HG02885 (cell line): ENCODE data around the gene ALS2CL.
A peak's percentile ranks its signal among the peaks of the same experiment; 100 is the strongest.
"Not testable (repeated sequence)": the region's sequence is repeated elsewhere in the genome, so short reads cannot be mapped to it uniquely, and the experiment has no call there.

ENCODE experiments used
- ATAC-seq: cut with Tn5 transposase; IDR thresholded peaks from one replicate; pipeline ENCODE4 v1.9.1; 2021; ENCODE audit warnings: mild to moderate bottlenecking; ENCODE audit not compliant: unreplicated experiment, poor library complexity

The ALS2CL gene

DNA sequence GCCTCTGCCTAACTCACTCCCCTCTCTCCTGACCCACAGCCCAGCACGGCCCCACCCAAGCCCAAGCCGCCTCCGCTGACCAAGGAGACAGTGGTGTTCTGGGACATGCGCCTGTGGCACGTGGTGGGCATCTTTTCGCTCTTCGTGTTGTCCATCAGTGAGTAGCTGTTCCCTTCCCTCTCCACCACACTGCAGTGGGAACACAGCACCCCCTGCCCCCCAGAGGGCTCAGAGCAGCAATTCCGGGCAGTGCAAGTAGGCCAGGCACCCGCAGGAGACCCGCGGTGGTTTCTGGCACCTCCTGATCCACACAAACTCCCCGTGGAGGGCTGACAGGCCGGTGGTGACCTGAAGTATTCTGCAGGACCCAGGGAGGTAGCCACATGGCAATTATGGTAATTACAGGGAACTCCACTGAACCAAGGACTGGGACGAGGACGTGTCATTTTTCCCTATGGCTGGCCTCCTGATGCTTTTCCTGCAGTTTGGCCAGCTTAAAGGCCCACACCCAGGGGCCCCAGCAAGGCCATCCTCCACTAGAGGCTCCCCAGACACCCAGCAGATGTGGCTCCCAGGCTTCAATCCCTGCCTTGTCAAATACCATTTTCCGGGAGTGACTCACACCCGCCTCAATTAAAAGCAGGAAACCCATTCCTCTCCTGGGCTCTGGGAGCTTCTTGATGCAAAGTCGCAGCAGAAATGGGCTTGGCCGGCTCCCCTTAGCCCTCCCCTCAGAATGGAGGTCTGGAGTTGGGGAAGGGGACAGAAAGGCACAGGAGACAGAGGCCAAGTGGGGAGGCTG, 12.5 kb upstream of the ALS2CL start:
- ATAC-seq: no peak

DNA sequence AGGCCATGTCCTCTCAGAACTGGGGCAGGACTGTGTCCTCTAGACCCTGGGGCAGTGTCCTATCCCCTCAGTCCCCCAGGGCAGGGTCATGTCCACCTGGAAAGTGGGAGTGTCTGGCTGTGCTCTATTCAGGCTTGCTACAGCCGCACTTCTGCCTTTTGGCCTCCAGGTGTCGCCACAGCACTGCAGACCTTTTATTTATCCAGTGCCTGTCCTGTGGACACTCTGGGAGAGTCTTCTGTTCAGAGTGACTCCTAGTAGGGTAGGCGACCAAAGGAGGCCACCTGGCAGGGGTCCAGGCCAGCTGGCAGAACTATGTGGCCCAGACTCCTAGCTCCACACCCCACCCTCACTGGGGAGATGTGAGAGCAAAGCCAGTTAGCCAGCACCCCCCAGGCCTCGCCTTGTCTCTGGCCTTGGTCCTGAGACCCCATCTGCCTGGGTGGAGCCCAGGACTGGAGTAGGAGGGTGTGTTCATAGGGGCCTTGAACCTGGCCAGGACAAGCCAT, 11.6 kb upstream of the ALS2CL start:
- ATAC-seq: peak; percentile 59

- ATAC-seq: not testable (repeated sequence)
Measured at GRCh38 chr3:46704346-46704745, 10.9 kb upstream of the ALS2CL start.

DNA sequence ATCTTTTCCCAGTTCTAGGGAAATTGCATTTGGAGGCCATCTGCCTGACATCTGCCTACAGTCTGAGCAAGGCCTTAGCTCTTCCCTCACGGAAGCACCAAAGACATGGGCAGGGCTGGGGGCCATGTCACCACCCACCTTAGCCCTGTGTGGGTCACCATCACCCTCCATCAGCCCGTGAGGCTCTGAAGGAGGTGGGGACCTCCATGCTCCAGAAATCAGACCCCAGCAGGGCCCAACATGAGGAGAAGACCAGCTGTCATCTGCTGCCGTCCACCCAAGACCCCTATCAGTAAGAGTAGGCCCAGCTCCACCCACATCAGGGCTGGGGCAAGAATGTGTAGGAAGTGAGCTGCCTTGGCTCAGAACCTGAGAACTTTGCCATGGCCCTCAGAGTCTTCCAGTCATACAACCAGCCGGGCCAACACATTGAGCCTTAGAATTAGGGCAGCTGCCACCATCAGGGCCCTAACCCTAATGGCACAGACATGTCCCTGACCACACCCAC, 9.6 kb upstream of the ALS2CL start:
- ATAC-seq: no peak

- no peak for ATAC-seq
Measured at GRCh38 chr3:46702246-46703012, 8.9 kb upstream of the ALS2CL start.

DNA sequence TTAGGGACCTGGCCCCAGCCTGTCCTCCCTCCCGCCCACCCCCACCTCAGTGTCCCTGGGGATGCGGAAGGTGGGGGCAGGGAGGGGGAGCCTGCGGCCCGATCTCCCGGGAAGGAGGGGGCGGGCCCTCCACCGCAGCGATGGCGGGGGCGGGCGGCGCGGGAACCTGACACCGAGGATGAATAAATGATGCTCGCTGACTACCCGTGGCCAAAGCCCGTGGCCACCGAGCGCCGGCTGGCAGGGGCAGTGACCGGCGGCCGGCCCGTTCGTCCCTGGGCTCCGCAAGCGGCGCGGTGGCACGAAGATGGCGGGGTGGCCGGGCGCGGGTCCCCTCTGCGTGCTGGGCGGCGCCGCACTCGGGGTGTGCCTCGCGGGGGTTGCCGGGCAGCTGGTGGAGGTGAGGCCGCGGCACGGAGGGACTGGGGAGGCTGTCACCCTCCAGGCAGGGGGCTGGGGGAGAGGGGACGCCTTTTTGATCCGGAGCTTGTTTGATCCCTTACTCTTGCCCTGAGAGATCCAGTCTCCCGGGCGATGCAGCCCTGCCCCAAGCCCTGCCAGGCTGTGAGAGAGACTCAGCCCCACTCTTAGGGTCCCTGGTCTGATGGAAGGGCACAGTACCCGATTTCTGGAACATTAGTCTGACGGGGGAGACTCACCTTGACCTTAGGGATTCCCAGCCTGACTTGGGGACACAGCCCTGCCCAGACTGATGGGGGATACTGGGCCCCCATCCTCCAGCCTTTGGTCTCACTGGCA, 7.9 kb upstream of the ALS2CL start, which contains the start of gene TMIE:
Gene TMIE, plus strand, starts transcription at position 212 of the 759 bp plus-strand sequence. Its CDS starts 96 bp downstream, at position 308.
- no peak for ATAC-seq

DNA sequence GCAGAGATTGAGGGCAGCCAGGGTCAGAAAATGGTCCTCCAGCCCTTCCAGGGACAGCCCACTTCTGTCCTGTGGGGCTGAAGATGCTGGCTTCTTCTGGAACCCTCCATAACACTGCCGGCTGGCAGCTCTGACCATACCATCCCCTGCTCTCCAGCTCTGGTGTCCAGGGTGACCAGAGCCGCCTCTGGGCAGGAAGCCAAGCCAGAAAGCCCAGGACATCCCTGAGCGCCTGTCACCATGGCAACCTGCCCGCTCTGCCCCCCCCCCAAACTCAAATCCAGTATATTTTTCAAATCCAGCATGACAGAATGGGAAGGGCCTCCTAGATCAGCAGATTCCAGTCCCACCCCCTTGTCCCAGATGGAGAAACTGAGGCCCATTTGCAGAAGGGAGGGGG, 7.3 kb upstream of the ALS2CL start:
- ATAC-seq: no peak

DNA sequence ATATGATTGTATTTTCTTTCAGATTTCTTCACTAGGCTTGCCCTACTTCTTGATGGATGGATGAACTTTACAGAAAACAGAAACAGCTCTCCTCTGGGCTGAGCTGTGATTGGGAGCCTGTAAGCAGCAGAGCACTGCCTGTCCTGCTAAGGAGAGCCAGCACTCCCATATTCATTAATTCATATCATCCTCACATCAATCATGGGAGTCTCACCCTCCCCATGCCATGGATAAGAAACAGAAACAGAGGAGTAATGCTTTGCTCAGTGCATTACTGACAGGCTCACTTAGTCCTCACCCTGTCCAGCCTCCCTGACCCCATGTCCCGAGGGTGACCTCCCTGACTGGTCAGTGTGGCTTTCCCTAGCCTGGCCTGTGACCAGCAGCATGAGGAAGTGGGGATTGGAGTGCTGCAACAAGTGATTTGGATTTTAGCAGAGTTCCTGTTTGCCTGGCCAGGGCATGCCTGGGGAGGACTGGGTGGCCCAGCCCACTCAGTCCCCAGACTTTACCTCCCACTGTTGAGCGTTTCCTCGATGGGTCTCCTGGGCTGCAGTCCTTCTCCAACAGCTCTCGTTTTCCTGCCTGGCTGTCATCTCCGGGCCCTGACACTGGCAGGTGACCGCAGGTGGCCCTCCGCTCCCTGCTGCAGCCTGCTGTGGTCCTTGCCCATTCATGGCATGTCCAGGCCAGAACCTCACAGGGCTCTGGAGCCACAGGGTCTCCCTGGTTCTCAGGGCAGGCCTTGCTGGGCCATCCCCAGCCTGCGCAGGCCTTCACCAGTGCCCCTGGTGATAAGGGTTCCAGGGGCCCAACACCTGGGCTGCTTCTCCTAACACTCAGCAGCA, 6.4 kb upstream of the ALS2CL start:
- no peak for ATAC-seq

DNA sequence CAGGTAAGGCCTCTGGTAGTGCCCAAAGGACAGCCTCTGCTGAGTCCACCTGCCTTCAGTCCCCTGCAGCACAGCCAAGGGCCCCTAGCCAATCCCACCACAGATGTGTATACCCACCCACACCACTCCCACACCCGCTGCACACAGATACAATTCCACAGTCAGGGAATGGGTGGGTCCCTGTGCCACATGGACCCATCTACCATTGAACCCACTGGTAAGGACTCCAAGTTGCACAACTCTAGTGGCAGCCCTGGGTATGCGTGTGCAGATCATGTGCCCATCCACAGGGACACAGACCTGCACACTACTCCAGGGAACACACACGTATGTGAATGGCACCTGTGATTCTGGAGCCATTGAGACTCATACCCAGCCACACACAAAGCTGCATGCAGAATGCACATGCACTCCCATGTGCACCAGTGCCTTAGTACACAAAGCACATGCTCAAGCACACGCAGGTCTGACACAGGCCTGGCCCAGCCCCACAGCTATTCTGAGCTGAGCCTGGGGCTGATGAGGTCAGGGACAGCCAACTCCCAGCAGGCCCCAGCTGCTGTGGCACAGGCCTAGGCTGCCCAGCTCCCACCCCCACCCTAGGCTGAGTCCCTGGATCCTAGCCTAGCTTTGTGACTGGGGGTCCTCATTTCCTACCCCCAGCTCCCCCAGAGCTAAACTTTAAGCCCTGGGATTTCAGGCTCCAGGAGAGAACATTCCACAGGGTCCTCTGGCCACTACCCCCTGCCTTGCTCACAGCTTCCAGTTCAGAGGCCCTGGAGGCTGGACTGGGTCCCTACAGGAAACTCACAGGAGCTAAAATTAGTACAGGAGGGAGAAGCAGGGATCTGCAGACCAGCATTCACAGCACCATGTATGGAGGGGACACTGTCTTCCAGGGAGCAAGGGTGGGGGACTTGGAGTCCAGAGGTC, 2.7 kb upstream of the ALS2CL start:
- ATAC-seq: no peak

DNA sequence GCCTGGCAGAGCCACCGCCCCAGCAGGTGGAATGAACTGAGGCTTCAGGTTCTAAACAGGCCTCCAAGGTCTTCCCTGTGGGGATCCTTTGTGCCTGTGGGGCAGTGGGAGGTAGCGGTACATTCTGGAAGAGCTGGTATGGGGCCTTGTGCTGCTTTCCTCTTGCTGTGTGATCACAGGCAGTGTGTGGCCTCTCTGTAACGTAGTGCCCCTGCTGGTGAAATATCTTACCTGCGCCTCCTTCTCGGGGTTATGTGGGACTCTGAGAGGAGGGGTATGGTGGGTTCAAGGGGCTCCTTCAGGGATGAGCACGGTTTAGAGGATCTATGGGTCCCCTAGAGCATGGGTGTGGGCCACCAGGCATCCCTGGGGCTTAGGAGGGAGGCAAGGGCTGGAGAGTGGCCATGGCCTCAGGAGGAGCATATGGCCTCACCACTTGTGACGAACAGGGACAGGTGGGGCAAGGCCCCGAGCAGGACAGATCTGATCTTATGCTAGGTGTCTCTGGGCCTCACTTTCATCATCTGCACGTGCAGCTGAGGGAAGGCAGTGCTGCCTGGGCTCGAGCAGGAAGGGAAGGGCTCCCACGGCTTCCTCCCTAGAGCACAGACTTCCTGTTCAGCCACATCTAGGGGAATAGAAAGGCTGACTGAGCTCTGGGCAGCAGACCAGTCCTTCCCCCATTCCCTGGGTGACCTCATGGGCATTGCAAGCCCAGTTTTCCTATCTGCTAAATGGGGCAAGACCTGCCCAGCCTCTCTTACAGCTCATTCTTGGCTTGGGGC, 1.9 kb upstream of the ALS2CL start:
- no peak for ATAC-seq

DNA sequence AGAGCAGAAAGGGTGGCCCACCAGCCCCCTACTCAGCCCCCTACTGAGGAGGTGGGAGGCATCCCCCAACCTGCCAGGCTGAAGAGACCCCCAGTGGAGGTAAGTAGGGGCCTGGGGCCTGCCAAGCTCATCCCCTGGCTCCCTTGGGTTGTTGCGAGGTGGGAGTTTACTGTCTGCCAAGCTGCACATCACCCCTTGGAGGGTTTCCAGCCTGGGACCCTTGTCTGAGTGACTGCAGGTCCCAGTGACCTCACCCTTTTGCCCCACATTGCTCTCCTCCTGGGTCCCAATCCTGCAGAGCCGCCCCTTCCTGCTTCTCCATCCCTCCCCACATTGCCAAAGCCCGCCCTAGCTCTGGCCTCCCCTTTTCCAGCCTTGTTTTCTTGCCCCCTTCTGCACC, 1.0 kb upstream of the ALS2CL start:
- ATAC-seq: no peak

DNA sequence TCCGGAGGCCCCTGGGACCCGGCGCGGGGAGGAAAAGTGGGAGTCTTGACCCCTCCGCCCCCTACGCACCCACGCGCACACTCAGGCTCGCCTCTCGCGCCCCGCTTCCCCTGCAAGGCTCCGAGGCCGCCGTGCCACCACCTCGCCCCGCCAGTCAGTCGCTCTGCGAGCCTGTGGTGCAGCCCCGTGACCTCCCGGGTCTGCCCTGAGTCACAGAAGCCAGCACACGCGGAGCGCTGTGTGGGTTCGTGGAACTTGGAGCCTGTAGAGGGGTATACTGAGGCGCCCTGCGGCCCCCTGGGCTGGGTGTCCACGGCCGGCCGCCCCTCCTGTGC, 380 bp upstream of the ALS2CL start:
- ATAC-seq: no peak

DNA sequence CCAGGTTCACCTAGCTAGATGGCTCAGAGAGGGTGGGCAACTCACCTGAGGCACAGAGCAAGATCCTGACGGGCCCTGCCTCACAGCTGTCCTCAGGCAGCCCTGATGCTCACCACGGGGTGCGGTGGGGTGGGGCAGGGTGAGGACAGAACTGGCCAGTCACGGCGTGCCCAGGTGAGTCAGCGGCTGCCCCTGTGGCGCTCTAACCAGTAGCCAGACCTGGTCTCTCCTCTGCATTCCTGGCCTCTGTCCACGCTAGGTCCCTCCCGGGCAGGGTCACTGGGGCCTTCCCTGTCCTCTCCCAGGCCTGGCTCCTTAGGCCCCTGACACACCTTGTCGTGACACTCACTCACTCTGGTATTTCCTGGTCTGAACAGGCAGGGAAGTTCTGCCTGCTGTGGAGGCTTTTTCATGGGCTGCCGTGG, 901 bp downstream of the ALS2CL start:
- ATAC-seq: no peak

- ATAC-seq: no peak
Measured at GRCh38 chr3:46690798-46691197, 2.7 kb downstream of the ALS2CL start.

- no peak for ATAC-seq
Measured at GRCh38 chr3:46685446-46685845, 8.0 kb downstream of the ALS2CL start.

GRCh38 chr3:46684891-46685290, 8.6 kb downstream of the ALS2CL start:
- ATAC-seq: no peak

DNA sequence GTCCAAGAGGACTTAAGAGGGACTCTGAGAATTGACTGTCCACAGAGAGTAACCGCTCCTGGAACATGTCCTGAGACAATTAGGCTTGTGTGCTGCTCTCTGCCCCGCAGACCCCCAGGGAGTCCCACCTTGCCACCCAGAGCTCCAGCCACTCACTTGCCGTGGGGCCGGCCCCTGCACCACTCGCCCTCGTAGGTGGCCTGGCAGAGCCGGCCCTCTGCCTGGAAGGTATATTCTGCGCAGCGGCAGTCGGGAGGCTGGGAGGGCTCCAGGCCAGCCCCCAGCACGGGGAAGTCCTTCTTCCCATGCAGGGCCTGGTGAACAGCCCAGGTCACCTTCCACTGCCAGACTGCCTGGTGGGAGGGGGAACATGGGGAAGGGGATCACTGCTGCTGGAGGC, 10.5 kb downstream of the ALS2CL start:
- ATAC-seq: no peak
